SK-N-SH treated with all-trans-retinoic acid at 6 μM for 48 hours (cell line): ENCODE measurements around the gene SLC35D2.
"Not testable (repeated sequence)": the region's sequence is repeated elsewhere in the genome, so short reads cannot be mapped to it uniquely, and the experiment has no call there.

Source experiments
- ATAC-seq: fragments of 200-7000 bp; cut with Tn5 transposase; 3 replicates; pipeline ENCODE4 v1.9.1; 2020; ENCODE audit warnings: mild to moderate bottlenecking, moderate library complexity
- ARNTL ChIP-seq: fragments of 450-650 bp; formaldehyde crosslinking; IDR thresholded peaks from 2 replicates; pipeline ENCODE4 v1.5.0; 2020; ENCODE audit warnings: low read depth, mild to moderate bottlenecking, moderate library complexity, borderline replicate concordance
- BACH2 ChIP-seq: fragments of 250-450 bp; sonication (Bioruptor Pico); IDR thresholded peaks from 2 replicates; pipeline ENCODE4 v1.9.0; 2021; ENCODE audit warnings: mild to moderate bottlenecking, borderline replicate concordance
- CSDC2 ChIP-seq: fragments of 250-450 bp; sonication (Bioruptor Pico); IDR thresholded peaks from 2 replicates; pipeline ENCODE4 v1.5.0; 2020; ENCODE audit warnings: mild to moderate bottlenecking, moderate library complexity
- CSRNP3 ChIP-seq: fragments of 250-450 bp; sonication (Bioruptor Pico); IDR thresholded peaks from 2 replicates; pipeline ENCODE4 v1.5.1; 2021; ENCODE audit warnings: mild to moderate bottlenecking, moderate library complexity
- GLIS3 ChIP-seq: fragments of 250-450 bp; sonication (Bioruptor Pico); IDR thresholded peaks from 2 replicates; pipeline ENCODE4 v1.5.0; 2020; ENCODE audit warnings: mild to moderate bottlenecking, moderate library complexity
- ISL1 ChIP-seq: fragments of 250-450 bp; sonication (Bioruptor Pico); IDR thresholded peaks from 2 replicates; pipeline ENCODE4 v2.1.2; 2022; ENCODE audit warnings: mild to moderate bottlenecking, moderate library complexity
- OSR1 ChIP-seq: fragments of 250-450 bp; sonication (Bioruptor Pico); IDR thresholded peaks from 2 replicates; pipeline ENCODE4 v1.8.0; 2022; ENCODE audit warnings: moderate library complexity, mild to moderate bottlenecking, inconsistent platforms
- PATZ1 ChIP-seq: fragments of 250-450 bp; sonication (Bioruptor Pico); IDR thresholded peaks from 2 replicates; pipeline ENCODE4 v1.8.0; 2020; ENCODE audit warnings: mild to moderate bottlenecking, moderate library complexity, borderline replicate concordance
- PPARA ChIP-seq: fragments of 250-450 bp; sonication (Bioruptor Pico); IDR thresholded peaks from 2 replicates; pipeline ENCODE4 v1.5.0; 2020; ENCODE audit warnings: mild to moderate bottlenecking, borderline replicate concordance
- TOX ChIP-seq: fragments of 250-450 bp; sonication (Bioruptor Pico); IDR thresholded peaks from 2 replicates; pipeline ENCODE4 v1.8.0; 2021; ENCODE audit warnings: mild to moderate bottlenecking, moderate library complexity, borderline replicate concordance
- TSHZ2 ChIP-seq: fragments of 250-450 bp; sonication (Bioruptor Pico); IDR thresholded peaks from 2 replicates; pipeline ENCODE4 v1.5.0; 2020; ENCODE audit warnings: mild to moderate bottlenecking, moderate library complexity
- ZC3H10 ChIP-seq: fragments of 250-450 bp; sonication (Bioruptor Pico); IDR thresholded peaks from 2 replicates; pipeline ENCODE4 v1.5.1; 2021; ENCODE audit warnings: mild to moderate bottlenecking, moderate library complexity
- ZFP3 ChIP-seq: fragments of 250-450 bp; sonication (Bioruptor Pico); IDR thresholded peaks from 2 replicates; pipeline ENCODE4 v1.5.0; 2020; ENCODE audit warnings: mild to moderate bottlenecking, moderate library complexity
- ZNF70 ChIP-seq: fragments of 450-650 bp; formaldehyde crosslinking; IDR thresholded peaks from 2 replicates; pipeline ENCODE4 v1.5.0; 2020; ENCODE audit warnings: mild to moderate bottlenecking, moderate library complexity
- ZNF8 ChIP-seq: fragments of 450-650 bp; formaldehyde crosslinking; IDR thresholded peaks from 2 replicates; pipeline ENCODE4 v1.5.0; 2020; ENCODE audit warnings: mild to moderate bottlenecking, moderate library complexity

Gene SLC35D2

GRCh38 chr9:96317335-96317980, 66.1 kb downstream of the SLC35D2 start:
- TF ChIP-seq BACH2 (no peak), CSDC2 (CRISPR knock-in tag) (no peak)
- peak; percentile 89 for ATAC-seq

- TF ChIP-seq ZC3H10 (CRISPR knock-in tag) (no peak), GLIS3 (CRISPR knock-in tag) (no peak)
- no peak for ATAC-seq
Observed at GRCh38 chr9:96309850-96310249, 73.7 kb downstream of the SLC35D2 start.

GRCh38 chr9:96306958-96307357, 76.6 kb downstream of the SLC35D2 start:
- ATAC-seq: not testable (repeated sequence)

GRCh38 chr9:96305171-96305570, 78.3 kb downstream of the SLC35D2 start:
- peak; percentile 71 for ATAC-seq
- no peak for TF ChIP-seq ARNTL (CRISPR knock-in tag)

- no peak for ATAC-seq
- TF ChIP-seq BACH2 (no peak), ZNF70 (CRISPR knock-in tag) (no peak), ZNF8 (CRISPR knock-in tag) (no peak), ISL1 (CRISPR knock-in tag) (no peak), TSHZ2 (no peak), CSRNP3 (no peak), PPARA (CRISPR knock-in tag) (no peak)
Observed at GRCh38 chr9:96304230-96304629, 79.3 kb downstream of the SLC35D2 start.

- TF ChIP-seq TSHZ2 (no peak), CSRNP3 (no peak), PATZ1 (CRISPR knock-in tag) (no peak), ZFP3 (CRISPR knock-in tag) (no peak), TOX (CRISPR knock-in tag) (no peak), OSR1 (no peak), ISL1 (CRISPR knock-in tag) (no peak), BACH2 (no peak)
- ATAC-seq: no peak
Observed at GRCh38 chr9:96302021-96302420, 81.5 kb downstream of the SLC35D2 start, which contains the start of gene HSD17B3. HSD17B3 (minus strand) TSS chr9:96302176; CDS start chr9:96302104, 72 bp downstream.
